Spinal cord (tissue), 10 donors: ENCODE measurements around the gene PARVA. TPM values are rescaled to one million over a fixed set of nuclear protein-coding genes. Genes with fewer than 3 reads are reported as not detected.
A peak's percentile ranks its signal among the peaks of the same experiment; 100 is the strongest.

Experiments
- DNase-seq, 6 donors: peaks; one replicate each; pipeline versions ENCODE4 v3.0.0 to v3.0.0-alpha.2; 2013 to 2015; ENCODE audit warnings: low spot score in 6 of 6, low read depth in 4 of 6
- H3K27ac ChIP-seq: one replicate; pipeline ENCODE4 v1.5.1; 2013; ENCODE audit warnings: low read depth, low read length, control low read depth
- H3K27me3 ChIP-seq: one replicate; pipeline ENCODE4 v1.6.1; 2013; ENCODE audit warnings: low read length; ENCODE audit not compliant: control insufficient read depth, insufficient read depth
- H3K36me3 ChIP-seq: one replicate; pipeline ENCODE4 v1.6.1; 2013; ENCODE audit warnings: low read length; ENCODE audit not compliant: control insufficient read depth, insufficient read depth
- H3K4me1 ChIP-seq: one replicate; pipeline ENCODE4 v1.6.1; 2013; ENCODE audit warnings: low read length; ENCODE audit not compliant: control insufficient read depth, insufficient read depth
- H3K4me3 ChIP-seq: one replicate; pipeline ENCODE4 v1.5.1; 2013; ENCODE audit warnings: low read depth, low read length, control low read depth
- H3K9me3 ChIP-seq: one replicate; pipeline ENCODE4 v1.6.1; 2013; ENCODE audit warnings: low read length; ENCODE audit not compliant: control insufficient read depth, insufficient read depth
- WGBS: methylation state at CpG from one replicate; pipeline ENCODE4 v1.1.5; 2013; ENCODE audit warnings: missing lambda C conversion rate; ENCODE audit not compliant: insufficient coverage; 5-methylcytosine and 5-hydroxymethylcytosine counted together
- polyA plus RNA-seq, 2 donors: library from polyadenylated mRNA; unstranded; fragments of 120-200 nt; gene quantifications; one replicate each; pipeline ENCODE4 v1.2.1, GENCODE V29; 2013; ENCODE audit not compliant: insufficient read length in 2 of 2
- total RNA-seq, 2 donors: library from RNA; depleted of rRNA in 1 of 2; stranded (reverse); fragments of 120-200 nt in 1 of 2; fragments of >200 nt in 1 of 2; gene quantifications; one replicate each; pipeline versions ENCODE4 v1.2.3 to v1.2.4, GENCODE V29; 2013 to 2014
- donor health status: healthy.

PARVA gene
- total and polyA plus RNA-seq, 4 donors = 19.1 to 36.3 (median 33.3) TPM

DNA sequence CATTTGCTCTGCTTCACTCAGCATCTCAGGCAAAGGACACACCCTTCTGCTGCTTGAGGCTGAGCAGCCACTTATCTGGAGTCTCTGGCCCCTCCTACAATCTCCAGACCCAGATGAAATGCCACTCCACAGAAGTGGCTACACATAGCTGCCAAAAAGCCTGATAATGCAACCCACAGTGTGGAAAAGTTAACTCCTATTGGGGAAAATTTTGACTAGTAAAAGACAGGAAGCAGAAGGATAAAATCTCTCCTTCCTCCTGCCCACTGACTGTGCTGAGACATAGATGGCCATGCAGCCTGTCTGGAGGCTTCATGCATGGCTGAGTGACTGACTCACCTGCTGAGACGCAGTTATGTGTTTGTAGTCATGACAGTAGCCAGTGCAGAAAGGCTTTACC lies 204.6 kb downstream of the PARVA start:
- H3K27me3 ChIP-seq = no peaks in the 10 kb centered on the region
- no peaks in the 10 kb centered on the region for H3K4me1 ChIP-seq
- peak in 1 of 6 donors; percentile 30 for DNase-seq
- no peak overlapping the region for H3K27ac ChIP-seq
- H3K36me3 ChIP-seq = no peaks in the 10 kb centered on the region
- no peaks in the 10 kb centered on the region for H3K9me3 ChIP-seq
- WGBS = no CpG with 5 or more reads among the region's 1 CpG
- H3K4me3 ChIP-seq = no peak overlapping the region
